GM12878 (cell line): ENCODE results near the gene SVOP. TPM values are rescaled to one million over a fixed set of nuclear protein-coding genes. Genes with fewer than 3 reads are reported as not detected.
"Not testable (repeated sequence)": the region's sequence is repeated elsewhere in the genome, so short reads cannot be mapped to it uniquely, and the experiment has no call there.

Experiments used
- ATAC-seq: fragments of 200-7000 bp; cut with Tn5 transposase; 3 replicates; pipeline ENCODE4 v1.9.1; 2020; ENCODE audit warnings: mild to moderate bottlenecking, moderate library complexity
- BruUV-seq: library from RNA; stranded (reverse); fragments of 400-500 nt; replicated peaks from 2 replicates; lab custom pipeline; 2021; lab: Mats Ljungman, UMichigan
- CTCF ChIA-PET: fragments of 300-600 bp; sonication (Branson Sonifier 250); formaldehyde crosslinking; extraction: SDS; loops from one replicate; lab custom pipeline; 2021; ENCODE audit warnings: inconsistent platforms; lab: Yijun Ruan, JAX
- POLR2A ChIA-PET: fragments of 350-600 bp; formaldehyde crosslinking; extraction: SDS; loops from one replicate; lab custom pipeline; 2021; ENCODE audit warnings: inconsistent platforms; lab: Charles Lee
- RAD21 ChIA-PET: fragments of 300-600 bp; sonication (Branson Sonifier 250); formaldehyde crosslinking; loops from one replicate; lab custom pipeline; 2023; ENCODE audit warnings: antibody characterized with exemption; ENCODE audit not compliant: unreplicated experiment; lab: Charles Lee
- SMC1A ChIA-PET: fragments of 300-600 bp; sonication (Branson Sonifier 250); formaldehyde crosslinking; loops from one replicate; lab custom pipeline; 2023; ENCODE audit not compliant: unreplicated experiment, uncharacterized antibody; lab: Charles Lee
- DNase-seq: peaks from one replicate; pipeline ENCODE4 v3.0.0-alpha.2; 2011; ENCODE audit warnings: low read depth, low spot score
- FAIRE-seq: peaks from 3 replicates; lab custom pipeline; 2011; peaks lifted over from hg19 to GRCh38; lab: Jason Lieb, UNC
- H2AFZ ChIP-seq: 2 replicates; pipeline ENCODE4 v1.6.0; 2011; ENCODE audit warnings: low read depth, low read length, control low read depth; ENCODE audit not compliant: control insufficient read depth
- H3K27ac ChIP-seq: 2 replicates; pipeline ENCODE4 v1.5.1; 2011; ENCODE audit warnings: control low read depth; ENCODE audit not compliant: control insufficient read depth, insufficient read depth
- H3K27me3 ChIP-seq, 2 experiments: replicated peaks in 1 of 2; 2 replicates each; pipeline versions ENCODE4 v1.6.0 to v1.6.1; 2011; ENCODE audit warnings: low read length in 1 of 2; ENCODE audit not compliant: control insufficient read depth in 2 of 2, insufficient read depth in 2 of 2
- H3K36me3 ChIP-seq, 2 experiments: 2 replicates each; pipeline ENCODE4 v1.5.1; 2011; ENCODE audit warnings: low read length in 1 of 2; ENCODE audit not compliant: control insufficient read depth in 2 of 2, insufficient read depth in 2 of 2
- H3K4me1 ChIP-seq: 2 replicates; pipeline ENCODE4 v1.6.1; 2011; ENCODE audit warnings: mild to moderate bottlenecking, low read length, moderate library complexity, mixed read lengths; ENCODE audit not compliant: control insufficient read depth, insufficient read depth
- H3K4me2 ChIP-seq: 2 replicates; pipeline ENCODE4 v1.6.0; 2011; ENCODE audit warnings: control low read depth; ENCODE audit not compliant: control insufficient read depth, insufficient read depth
- H3K4me3 ChIP-seq: fragments of 200-600 bp; sonication (generic); 2 replicates; pipeline ENCODE4 v1.5.1; 2016
- H3K79me2 ChIP-seq: 2 replicates; pipeline ENCODE4 v1.6.0; 2011; ENCODE audit warnings: low read length; ENCODE audit not compliant: control insufficient read depth, insufficient read depth
- H3K9ac ChIP-seq: 2 replicates; pipeline ENCODE4 v1.8.0; 2011; ENCODE audit warnings: low read length, control low read depth, mixed read lengths; ENCODE audit not compliant: control insufficient read depth, insufficient read depth
- H3K9me3 ChIP-seq: replicated peaks from 3 replicates; pipeline ENCODE4 v1.5.1; 2011; ENCODE audit warnings: mild to moderate bottlenecking, low read length; ENCODE audit not compliant: control insufficient read depth, insufficient read depth
- H4K20me1 ChIP-seq: 2 replicates; pipeline ENCODE4 v1.6.0; 2011; ENCODE audit not compliant: control insufficient read depth, insufficient read depth
- HCFC1 ChIP-seq: fragments of 150-350 bp; IDR thresholded peaks from 2 replicates; pipeline ENCODE4 v1.6.1; 2014; ENCODE audit warnings: low read length
- MTA3 ChIP-seq: IDR thresholded peaks from 2 replicates; pipeline ENCODE4 v1.6.1; 2012; ENCODE audit warnings: low read length, inconsistent platforms, borderline replicate concordance
- NR2C1 ChIP-seq: fragments of 450-650 bp; IDR thresholded peaks from 2 replicates; pipeline ENCODE4 v1.6.1; 2017; ENCODE audit warnings: antibody characterized with exemption, mild to moderate bottlenecking, moderate library complexity
- POU2F2 ChIP-seq: IDR thresholded peaks from 3 replicates; pipeline ENCODE4 v1.6.1; 2011; ENCODE audit warnings: low read depth, mild to moderate bottlenecking, low read length, borderline replicate concordance
- TAF1 ChIP-seq: IDR thresholded peaks from 2 replicates; pipeline ENCODE4 v1.6.1; 2011; ENCODE audit warnings: mild to moderate bottlenecking, low read depth, low read length, borderline replicate concordance
- WRNIP1 ChIP-seq: IDR thresholded peaks from 2 replicates; pipeline ENCODE4 v1.6.1; 2011; ENCODE audit warnings: low read depth, low read length, improper control_type of control experiment, borderline replicate concordance
- WGBS: methylation state at CpG from one replicate; pipeline ENCODE4 v1.1.6; 2016; ENCODE audit warnings: low lambda C conversion rate; ENCODE audit not compliant: insufficient replicate concordance, insufficient coverage; ENCODE audit errors: missing lambda C conversion rate; 5-methylcytosine and 5-hydroxymethylcytosine counted together
- in situ Hi-C: fragments of 300-500 bp; cut with MboI; formaldehyde crosslinking; loops from 9 replicates; pipeline ENCODE4 v1.14.3; 2018; ENCODE audit warnings: mixed read lengths
- intact Hi-C: fragments of 100-400 bp; cut with micrococcal nuclease; formaldehyde crosslinking; loops from one replicate; pipeline ENCODE4 v1.14.2; 2022; ENCODE audit not compliant: unreplicated experiment
- polyA plus RNA-seq, 11 experiments: library from polyadenylated mRNA; depleted of rRNA in 4 of 11; unstranded in 6 of 11; stranded (reverse) in 5 of 11; fragments of >200 nt; fragmentation: Nextera tagmentation in 4 of 11; fragmentation: Illumina TruSeq in 1 of 11; extraction: Ambion mirVana in 4 of 11; extraction: Trizol in 1 of 11; gene quantifications; 1 replicate in 1 of 11; 2 replicates in 10 of 11; pipeline versions ENCODE4 v1.2.1 to v1.2.3, GENCODE V29; 2011 to 2016; ENCODE audit warnings: inconsistent platforms in 2 of 11, missing spikeins in 2 of 11, low read depth in 1 of 11
- total RNA-seq, 4 experiments: library from RNA; depleted of rRNA in 3 of 4; stranded (reverse); fragments of >200 nt in 3 of 4; fragmentation: Illumina TruSeq in 1 of 4; extraction: Trizol in 1 of 4; gene quantifications; 2 replicates each; pipeline versions ENCODE4 v1.2.1 to v1.2.3, GENCODE V29; 2013 to 2021
- TF ChIP-seq, protein P1 (sequence below): fragments of 450-650 bp; IDR thresholded peaks from 2 replicates; pipeline ENCODE4 v1.6.1; 2017; ENCODE audit warnings: mild to moderate bottlenecking
- TF ChIP-seq, protein P2 (sequence below): fragments of 450-650 bp; IDR thresholded peaks from 2 replicates; pipeline ENCODE4 v1.6.1; 2018; ENCODE audit warnings: borderline replicate concordance, mild to moderate bottlenecking; ENCODE audit not compliant: partially characterized antibody

Gene SVOP
- total and polyA plus RNA-seq, 10 of the 15 experiments (the other 5 are each of a cell fraction or from before 2014, with no cell fraction given) = under 0.01 TPM; not detected in 9

DNA sequence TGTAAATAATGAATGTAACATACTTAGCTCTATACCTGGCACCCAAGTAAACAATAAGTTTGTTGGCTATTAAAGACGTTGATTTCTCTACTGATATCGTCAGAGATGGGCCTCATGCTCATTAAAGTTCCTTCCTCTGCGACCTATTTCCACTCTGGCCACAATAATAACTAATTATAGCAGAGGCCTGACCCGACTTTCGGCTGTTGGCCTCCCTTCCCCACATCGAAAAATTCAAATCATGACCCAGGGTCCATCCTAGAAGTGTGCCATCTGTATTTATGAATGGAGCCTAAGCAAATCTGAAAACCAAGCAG is 31.2 kb upstream of the SVOP start:
- in situ Hi-C loops = no loop called here
- no peaks in the 10 kb centered on the region for H4K20me1 ChIP-seq
- H3K4me2 ChIP-seq = peak overlapping the region; percentile 94
- POLR2A ChIA-PET = interaction anchor here (0.6 to 1.5 kb wide), 3 partner anchors 144 to 388 kb away, joined by 3 to 4 read pairs (median 3); partner anchors contain the start of gene SSH1
- DNase-seq = no peak
- SMC1A ChIA-PET = interaction anchor here (0.8 kb wide), 1 partner anchor 41 kb away, joined by 3 read pairs; no protein-coding TSS in a partner anchor
- H3K4me1 ChIP-seq = peaks cover 8% of the 10 kb centered on the region; the same call in 1 of the 2 replicates
- peaks cover 14% of the 10 kb centered on the region for H3K79me2 ChIP-seq
- no peaks in the 10 kb centered on the region for H3K9me3 ChIP-seq
- intact Hi-C loops = no loop called here
- no peak for TF ChIP-seq POU2F2
- no peak for TF ChIP-seq HCFC1
- TF ChIP-seq, protein P1, sequence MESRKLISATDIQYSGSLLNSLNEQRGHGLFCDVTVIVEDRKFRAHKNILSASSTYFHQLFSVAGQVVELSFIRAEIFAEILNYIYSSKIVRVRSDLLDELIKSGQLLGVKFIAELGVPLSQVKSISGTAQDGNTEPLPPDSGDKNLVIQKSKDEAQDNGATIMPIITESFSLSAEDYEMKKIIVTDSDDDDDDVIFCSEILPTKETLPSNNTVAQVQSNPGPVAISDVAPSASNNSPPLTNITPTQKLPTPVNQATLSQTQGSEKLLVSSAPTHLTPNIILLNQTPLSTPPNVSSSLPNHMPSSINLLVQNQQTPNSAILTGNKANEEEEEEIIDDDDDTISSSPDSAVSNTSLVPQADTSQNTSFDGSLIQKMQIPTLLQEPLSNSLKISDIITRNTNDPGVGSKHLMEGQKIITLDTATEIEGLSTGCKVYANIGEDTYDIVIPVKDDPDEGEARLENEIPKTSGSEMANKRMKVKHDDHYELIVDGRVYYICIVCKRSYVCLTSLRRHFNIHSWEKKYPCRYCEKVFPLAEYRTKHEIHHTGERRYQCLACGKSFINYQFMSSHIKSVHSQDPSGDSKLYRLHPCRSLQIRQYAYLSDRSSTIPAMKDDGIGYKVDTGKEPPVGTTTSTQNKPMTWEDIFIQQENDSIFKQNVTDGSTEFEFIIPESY = no peak
- no peak for TF ChIP-seq MTA3
- TF ChIP-seq NR2C1 = no peak
- TF ChIP-seq TAF1 = no peak
- TF ChIP-seq, protein P2, sequence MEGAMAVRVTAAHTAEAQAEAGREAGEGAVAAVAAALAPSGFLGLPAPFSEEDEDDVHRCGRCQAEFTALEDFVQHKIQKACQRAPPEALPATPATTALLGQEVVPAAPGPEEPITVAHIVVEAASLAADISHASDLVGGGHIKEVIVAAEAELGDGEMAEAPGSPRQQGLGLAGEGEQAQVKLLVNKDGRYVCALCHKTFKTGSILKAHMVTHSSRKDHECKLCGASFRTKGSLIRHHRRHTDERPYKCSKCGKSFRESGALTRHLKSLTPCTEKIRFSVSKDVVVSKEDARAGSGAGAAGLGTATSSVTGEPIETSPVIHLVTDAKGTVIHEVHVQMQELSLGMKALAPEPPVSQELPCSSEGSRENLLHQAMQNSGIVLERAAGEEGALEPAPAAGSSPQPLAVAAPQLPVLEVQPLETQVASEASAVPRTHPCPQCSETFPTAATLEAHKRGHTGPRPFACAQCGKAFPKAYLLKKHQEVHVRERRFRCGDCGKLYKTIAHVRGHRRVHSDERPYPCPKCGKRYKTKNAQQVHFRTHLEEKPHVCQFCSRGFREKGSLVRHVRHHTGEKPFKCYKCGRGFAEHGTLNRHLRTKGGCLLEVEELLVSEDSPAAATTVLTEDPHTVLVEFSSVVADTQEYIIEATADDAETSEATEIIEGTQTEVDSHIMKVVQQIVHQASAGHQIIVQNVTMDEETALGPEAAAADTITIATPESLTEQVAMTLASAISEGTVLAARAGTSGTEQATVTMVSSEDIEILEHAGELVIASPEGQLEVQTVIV = no peak
- TF ChIP-seq WRNIP1 = no peak
- peak overlapping the region; percentile 83 for H2AFZ ChIP-seq
- CTCF ChIA-PET = interaction anchor here (4.0 kb wide), 1 partner anchor 41 kb away, joined by 33 read pairs; the partner anchor contains the start of gene ALKBH2
- no TSS peak for BruUV-seq
- RAD21 ChIA-PET = interaction anchor here (0.7 to 1.3 kb wide), 2 partner anchors 17 to 195 kb away, joined by 3 read pairs; partner anchors contain the start of gene SSH1
- 2% methylated on average over 6 of the region's 6 CpGs for WGBS
- H3K27ac ChIP-seq = no peak overlapping the region
- peak overlapping the region; percentile 83 for H3K4me3 ChIP-seq
- H3K27me3 ChIP-seq = no peaks in the 10 kb centered on the region
- FAIRE-seq = peak; percentile 27
- no peak overlapping the region; the same call in 1 of the 2 replicates for H3K9ac ChIP-seq
- no peaks in the 10 kb centered on the region for H3K36me3 ChIP-seq
- no peak for ATAC-seq

DNA sequence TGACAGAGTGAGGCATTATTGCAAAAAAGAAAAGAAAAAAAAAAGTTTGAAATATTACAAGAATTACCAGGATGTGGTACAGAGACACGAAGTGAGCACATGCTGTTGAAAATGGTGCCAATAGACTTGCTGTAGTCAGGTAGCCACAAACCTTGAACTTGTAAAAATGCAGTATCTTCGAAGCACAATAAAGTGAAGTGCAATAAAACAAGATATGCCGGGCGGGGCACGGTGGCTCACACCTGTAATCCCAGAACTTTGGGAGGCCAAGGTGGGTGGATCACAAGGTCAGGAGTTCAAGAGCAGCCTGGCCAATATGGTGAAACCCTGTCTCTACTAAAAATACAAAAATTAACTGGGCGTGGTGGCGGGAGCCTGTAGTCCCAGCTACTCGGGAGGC is 28.9 kb upstream of the SVOP start:
- H2AFZ ChIP-seq, RAD21 ChIA-PET, H3K4me2 ChIP-seq, H4K20me1 ChIP-seq, H3K9me3 ChIP-seq, DNase-seq, H3K9ac ChIP-seq, ATAC-seq, H3K36me3 ChIP-seq, CTCF ChIA-PET, POLR2A ChIA-PET, BruUV-seq, H3K27ac ChIP-seq, H3K4me1 ChIP-seq, FAIRE-seq, SMC1A ChIA-PET, H3K4me3 ChIP-seq, H3K27me3 ChIP-seq, in situ Hi-C loops, intact Hi-C loops: not testable (repeated sequence)
- H3K79me2 ChIP-seq = peaks cover 14% of the 10 kb centered on the region
- 76% methylated on average over 8 of the region's 8 CpGs for WGBS
